Testis (tissue), 2 donors: ENCODE data around the gene SMCP.

Experiments
- POLR2A ChIP-seq: fragments of 450-650 bp; IDR thresholded peaks from one replicate; pipeline ENCODE4 v1.6.1; 2017; ENCODE audit warnings: antibody characterized with exemption, mild to moderate bottlenecking, moderate library complexity
- TF ChIP-seq, protein P1 (sequence below), 3 experiments: fragments of 450-650 bp in 2 of 3; fragments of 200-600 bp in 1 of 3; sonication (generic) in 1 of 3; IDR thresholded peaks; one replicate each; pipeline ENCODE4 v1.5.1; 2016 to 2019; ENCODE audit warnings: antibody characterized with exemption in 3 of 3, mild to moderate bottlenecking in 2 of 3, moderate library complexity in 1 of 3

DNA sequence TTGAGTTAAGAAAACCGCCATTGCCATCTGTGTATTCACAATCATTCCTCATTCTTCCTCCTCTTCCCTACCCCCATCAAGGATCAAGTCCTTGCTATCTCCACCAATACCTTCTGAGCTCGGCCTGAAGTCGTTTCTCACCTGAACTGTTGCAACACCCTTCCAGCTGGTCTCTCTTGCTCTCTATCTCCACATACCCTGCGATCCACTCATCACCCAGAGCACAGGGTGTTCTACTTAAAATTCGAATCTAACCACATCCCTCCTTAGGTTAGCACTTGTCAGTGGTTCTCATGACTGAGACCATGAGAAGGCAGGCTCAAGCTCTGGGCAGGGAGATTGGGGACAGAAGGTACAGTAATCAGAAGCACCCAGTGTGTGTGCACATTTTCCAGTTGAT lies 34.8 kb downstream of the SMCP start:
- TF ChIP-seq, protein P1, sequence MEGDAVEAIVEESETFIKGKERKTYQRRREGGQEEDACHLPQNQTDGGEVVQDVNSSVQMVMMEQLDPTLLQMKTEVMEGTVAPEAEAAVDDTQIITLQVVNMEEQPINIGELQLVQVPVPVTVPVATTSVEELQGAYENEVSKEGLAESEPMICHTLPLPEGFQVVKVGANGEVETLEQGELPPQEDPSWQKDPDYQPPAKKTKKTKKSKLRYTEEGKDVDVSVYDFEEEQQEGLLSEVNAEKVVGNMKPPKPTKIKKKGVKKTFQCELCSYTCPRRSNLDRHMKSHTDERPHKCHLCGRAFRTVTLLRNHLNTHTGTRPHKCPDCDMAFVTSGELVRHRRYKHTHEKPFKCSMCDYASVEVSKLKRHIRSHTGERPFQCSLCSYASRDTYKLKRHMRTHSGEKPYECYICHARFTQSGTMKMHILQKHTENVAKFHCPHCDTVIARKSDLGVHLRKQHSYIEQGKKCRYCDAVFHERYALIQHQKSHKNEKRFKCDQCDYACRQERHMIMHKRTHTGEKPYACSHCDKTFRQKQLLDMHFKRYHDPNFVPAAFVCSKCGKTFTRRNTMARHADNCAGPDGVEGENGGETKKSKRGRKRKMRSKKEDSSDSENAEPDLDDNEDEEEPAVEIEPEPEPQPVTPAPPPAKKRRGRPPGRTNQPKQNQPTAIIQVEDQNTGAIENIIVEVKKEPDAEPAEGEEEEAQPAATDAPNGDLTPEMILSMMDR (IDR thresholded peaks at IDR 0.05): no peak
- no peak for TF ChIP-seq POLR2A
